CD4-positive, alpha-beta T cell treated with Interleukin-4 for 1 hour (primary cell): ENCODE measurements around the gene ITPKC.
"Not testable (repeated sequence)": the region's sequence is repeated elsewhere in the genome, so short reads cannot be mapped to it uniquely, and the experiment has no call there.

Experiments used
- DNase-seq, 2 donors: peaks; one replicate each; pipeline ENCODE4 v3.0.0-alpha.2; 2020 to 2022

The ITPKC gene

GRCh38 chr19:40717880-40718773 lies 1.2 kb downstream of the ITPKC start:
- no peak for DNase-seq

GRCh38 chr19:40718774-40719391 lies 2.0 kb downstream of the ITPKC start:
- DNase-seq = no peak

- DNase-seq = no peak
Measured at GRCh38 chr19:40719414-40719894, 2.5 kb downstream of the ITPKC start.

- DNase-seq = no peak
Measured at GRCh38 chr19:40721140-40721486, 4.2 kb downstream of the ITPKC start.

GRCh38 chr19:40721936-40722661 lies 5.2 kb downstream of the ITPKC start:
- no peak for DNase-seq

- DNase-seq = no peak
Measured at GRCh38 chr19:40723661-40724254, 6.8 kb downstream of the ITPKC start.

- no peak for DNase-seq
Measured at GRCh38 chr19:40724315-40724714, 7.4 kb downstream of the ITPKC start.

- no peak for DNase-seq
Measured at GRCh38 chr19:40724855-40725254, 7.9 kb downstream of the ITPKC start.

- no peak for DNase-seq
Measured at GRCh38 chr19:40726279-40726678, 9.4 kb downstream of the ITPKC start.

- not testable (repeated sequence) for DNase-seq
Measured at GRCh38 chr19:40730065-40730464, 13.2 kb downstream of the ITPKC start.

- DNase-seq = not testable (repeated sequence)
Measured at GRCh38 chr19:40732304-40732703, 15.4 kb downstream of the ITPKC start.

- no peak for DNase-seq
Measured at GRCh38 chr19:40733149-40733548, 16.2 kb downstream of the ITPKC start.

- no peak for DNase-seq
Measured at GRCh38 chr19:40735013-40735771, 18.3 kb downstream of the ITPKC start.

GRCh38 chr19:40736661-40737060 lies 19.7 kb downstream of the ITPKC start:
- no peak for DNase-seq

GRCh38 chr19:40737102-40737644 lies 20.3 kb downstream of the ITPKC start:
- DNase-seq = no peak

GRCh38 chr19:40739030-40739839 lies 22.3 kb downstream of the ITPKC start:
- no peak for DNase-seq

GRCh38 chr19:40739871-40740703 lies 23.2 kb downstream of the ITPKC start:
- DNase-seq = no peak

GRCh38 chr19:40740747-40741146 lies 23.8 kb downstream of the ITPKC start:
- DNase-seq = no peak

GRCh38 chr19:40741527-40742390 lies 24.8 kb downstream of the ITPKC start:
- no peak for DNase-seq
